DOHH2 (cell line): ENCODE measurements around the gene AP1G2.
A peak's percentile ranks its signal among the peaks of the same experiment; 100 is the strongest.

Experiments used
- H3F3A ChIP-seq: fragments of 200-600 bp; sonication (generic), shearing (Covaris generic); 2 replicates; pipeline ENCODE4 v1.6.0; 2016; ENCODE audit warnings: antibody characterized with exemption, mild to moderate bottlenecking; ENCODE audit not compliant: control insufficient read depth, insufficient read depth
- H3K27ac ChIP-seq: fragments of 200-600 bp; sonication (generic); 2 replicates; pipeline ENCODE4 v1.5.1; 2014; ENCODE audit warnings: low read depth, mild to moderate bottlenecking, low read length, moderate library complexity
- H3K27me3 ChIP-seq: fragments of 200-600 bp; sonication (generic); 2 replicates; pipeline ENCODE4 v1.6.1; 2014; ENCODE audit warnings: mild to moderate bottlenecking, low read length, mixed read lengths; ENCODE audit not compliant: control insufficient read depth
- H3K36me3 ChIP-seq: fragments of 200-600 bp; sonication (generic); 2 replicates; pipeline ENCODE4 v1.6.1; 2014; ENCODE audit warnings: mild to moderate bottlenecking, low read length, moderate library complexity, mixed read lengths; ENCODE audit not compliant: control insufficient read depth
- H3K4me1 ChIP-seq: fragments of 200-600 bp; sonication (generic); 2 replicates; pipeline ENCODE4 v1.6.1; 2014; ENCODE audit warnings: mild to moderate bottlenecking, low read length, mixed read lengths; ENCODE audit not compliant: control insufficient read depth
- H3K4me2 ChIP-seq: fragments of 200-600 bp; sonication (generic); 2 replicates; pipeline ENCODE4 v1.6.0; 2014; ENCODE audit warnings: mild to moderate bottlenecking, low read length, moderate library complexity
- H3K4me3 ChIP-seq: fragments of 200-600 bp; sonication (generic); 2 replicates; pipeline ENCODE4 v1.5.1; 2014; ENCODE audit warnings: mild to moderate bottlenecking, low read length, mixed read lengths
- H3K79me2 ChIP-seq: fragments of 200-600 bp; sonication (generic); 2 replicates; pipeline ENCODE4 v1.6.1; 2014; ENCODE audit warnings: mild to moderate bottlenecking, low read length, mixed read lengths; ENCODE audit not compliant: control insufficient read depth
- H3K9me2 ChIP-seq: fragments of 200-600 bp; sonication (generic); replicated peaks from 2 replicates; pipeline ENCODE4 v1.6.1; 2014; ENCODE audit warnings: mild to moderate bottlenecking, low read length, mixed read lengths; ENCODE audit not compliant: control insufficient read depth
- H3K9me3 ChIP-seq: fragments of 200-600 bp; sonication (generic); 2 replicates; pipeline ENCODE4 v1.6.1; 2014; ENCODE audit warnings: antibody characterized with exemption, low read length, mixed read lengths; ENCODE audit not compliant: control insufficient read depth, insufficient read depth
- H4K20me1 ChIP-seq: fragments of 200-600 bp; sonication (generic); 2 replicates; pipeline ENCODE4 v1.6.0; 2014; ENCODE audit warnings: low read depth, mild to moderate bottlenecking, antibody characterized with exemption, low read length, moderate library complexity; ENCODE audit not compliant: control insufficient read depth, insufficient read depth
- EZH2phosphoT487 ChIP-seq: fragments of 200-600 bp; sonication (generic); IDR thresholded peaks from 2 replicates; pipeline ENCODE4 v1.6.1; 2017; ENCODE audit warnings: borderline replicate concordance, mild to moderate bottlenecking, antibody characterized with exemption, low read length, moderate library complexity, mixed read lengths
- TF ChIP-seq, protein P1 (sequence below): fragments of 200-600 bp; sonication (generic); IDR thresholded peaks from one replicate; pipeline ENCODE4 v1.5.1; 2014; ENCODE audit warnings: antibody characterized with exemption, mild to moderate bottlenecking, low read depth, low read length; ENCODE audit not compliant: poor library complexity, severe bottlenecking

AP1G2 gene

DNA sequence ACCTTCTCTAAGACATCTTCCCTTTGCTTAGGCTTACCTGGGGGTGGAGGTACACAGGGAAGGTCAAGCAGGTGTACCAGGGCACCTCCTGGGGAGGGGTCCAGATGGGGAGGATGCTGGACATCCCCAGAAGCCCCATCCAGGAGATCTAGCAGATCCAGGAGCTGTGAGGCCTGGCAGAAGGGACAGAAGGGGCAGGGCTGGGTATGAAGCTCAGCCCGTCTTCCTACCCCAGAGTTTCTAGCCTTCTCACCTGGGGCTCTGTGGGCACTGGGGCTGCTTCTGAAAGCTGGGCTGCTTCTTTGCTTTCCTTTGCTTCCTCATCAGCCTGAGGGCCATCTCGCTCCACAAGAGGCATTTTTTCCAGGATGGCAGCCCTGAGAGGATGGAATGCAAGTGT, 6.3 kb downstream of the AP1G2 start:
- H3K79me2 ChIP-seq = peaks cover 39% of the 10 kb centered on the region
- peaks cover 10% of the 10 kb centered on the region; the same call in 1 of the 2 replicates for H3F3A ChIP-seq
- no peak overlapping the region for H3K27ac ChIP-seq
- peaks cover 19% of the 10 kb centered on the region for H3K4me1 ChIP-seq
- no peak for TF ChIP-seq EZH2phosphoT487
- TF ChIP-seq, protein P1, sequence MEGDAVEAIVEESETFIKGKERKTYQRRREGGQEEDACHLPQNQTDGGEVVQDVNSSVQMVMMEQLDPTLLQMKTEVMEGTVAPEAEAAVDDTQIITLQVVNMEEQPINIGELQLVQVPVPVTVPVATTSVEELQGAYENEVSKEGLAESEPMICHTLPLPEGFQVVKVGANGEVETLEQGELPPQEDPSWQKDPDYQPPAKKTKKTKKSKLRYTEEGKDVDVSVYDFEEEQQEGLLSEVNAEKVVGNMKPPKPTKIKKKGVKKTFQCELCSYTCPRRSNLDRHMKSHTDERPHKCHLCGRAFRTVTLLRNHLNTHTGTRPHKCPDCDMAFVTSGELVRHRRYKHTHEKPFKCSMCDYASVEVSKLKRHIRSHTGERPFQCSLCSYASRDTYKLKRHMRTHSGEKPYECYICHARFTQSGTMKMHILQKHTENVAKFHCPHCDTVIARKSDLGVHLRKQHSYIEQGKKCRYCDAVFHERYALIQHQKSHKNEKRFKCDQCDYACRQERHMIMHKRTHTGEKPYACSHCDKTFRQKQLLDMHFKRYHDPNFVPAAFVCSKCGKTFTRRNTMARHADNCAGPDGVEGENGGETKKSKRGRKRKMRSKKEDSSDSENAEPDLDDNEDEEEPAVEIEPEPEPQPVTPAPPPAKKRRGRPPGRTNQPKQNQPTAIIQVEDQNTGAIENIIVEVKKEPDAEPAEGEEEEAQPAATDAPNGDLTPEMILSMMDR = no peak
- no peak overlapping the region for H3K4me3 ChIP-seq
- 0 out of 2 replicates have a peak, but pooled peaks cover 5% of the 10 kb centered on the region for H4K20me1 ChIP-seq
- no peak overlapping the region for H3K4me2 ChIP-seq
- H3K27me3 ChIP-seq = no peaks in the 10 kb centered on the region
- H3K9me2 ChIP-seq = no peaks in the 10 kb centered on the region
- peaks cover 84% of the 10 kb centered on the region for H3K36me3 ChIP-seq
- no peaks in the 10 kb centered on the region for H3K9me3 ChIP-seq

DNA sequence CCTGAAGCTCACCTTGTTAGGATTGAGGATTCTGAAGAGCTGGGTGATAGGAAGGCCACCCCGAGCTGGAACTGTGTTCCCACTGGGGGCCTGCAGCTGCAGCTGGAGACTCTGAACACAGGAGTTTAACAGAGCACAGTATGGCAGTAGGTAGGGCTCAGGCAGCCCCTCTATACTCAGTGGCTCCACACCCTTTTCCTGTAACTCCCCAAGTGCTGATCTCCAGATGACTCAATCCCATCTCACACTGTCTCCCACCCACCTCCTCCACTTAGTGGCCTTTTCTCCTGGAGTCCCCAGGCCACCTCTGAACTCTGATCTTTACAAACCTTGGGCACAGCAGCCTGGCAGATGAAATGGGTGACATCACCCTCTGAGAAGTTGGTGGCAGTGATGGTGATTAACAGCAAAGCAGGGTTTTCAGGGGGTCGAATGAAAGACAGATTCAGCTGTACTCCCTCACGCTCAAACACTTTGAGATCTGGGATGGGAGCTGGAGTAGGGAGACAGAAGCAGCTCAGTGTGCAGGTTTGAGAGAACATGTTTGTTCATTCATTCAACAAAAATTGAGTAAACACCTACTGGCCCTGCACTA, 7.6 kb downstream of the AP1G2 start:
- Histone ChIP-seq H3K9me3 (no peaks in the 10 kb centered on the region), H3K27ac (no peak overlapping the region), H3K4me1 (peaks cover 19% of the 10 kb centered on the region), H3K79me2 (peaks cover 32% of the 10 kb centered on the region), H3K36me3 (peaks cover 72% of the 10 kb centered on the region), H3K4me2 (no peak overlapping the region), H3K27me3 (no peaks in the 10 kb centered on the region), H4K20me1 (0 out of 2 replicates have a peak, but pooled peaks cover 5% of the 10 kb centered on the region), H3F3A (peaks cover 10% of the 10 kb centered on the region; the same call in 1 of the 2 replicates), H3K9me2 (no peaks in the 10 kb centered on the region), H3K4me3 (no peak overlapping the region)
- TF ChIP-seq, protein P1 = no peak
- no peak for TF ChIP-seq EZH2phosphoT487

DNA sequence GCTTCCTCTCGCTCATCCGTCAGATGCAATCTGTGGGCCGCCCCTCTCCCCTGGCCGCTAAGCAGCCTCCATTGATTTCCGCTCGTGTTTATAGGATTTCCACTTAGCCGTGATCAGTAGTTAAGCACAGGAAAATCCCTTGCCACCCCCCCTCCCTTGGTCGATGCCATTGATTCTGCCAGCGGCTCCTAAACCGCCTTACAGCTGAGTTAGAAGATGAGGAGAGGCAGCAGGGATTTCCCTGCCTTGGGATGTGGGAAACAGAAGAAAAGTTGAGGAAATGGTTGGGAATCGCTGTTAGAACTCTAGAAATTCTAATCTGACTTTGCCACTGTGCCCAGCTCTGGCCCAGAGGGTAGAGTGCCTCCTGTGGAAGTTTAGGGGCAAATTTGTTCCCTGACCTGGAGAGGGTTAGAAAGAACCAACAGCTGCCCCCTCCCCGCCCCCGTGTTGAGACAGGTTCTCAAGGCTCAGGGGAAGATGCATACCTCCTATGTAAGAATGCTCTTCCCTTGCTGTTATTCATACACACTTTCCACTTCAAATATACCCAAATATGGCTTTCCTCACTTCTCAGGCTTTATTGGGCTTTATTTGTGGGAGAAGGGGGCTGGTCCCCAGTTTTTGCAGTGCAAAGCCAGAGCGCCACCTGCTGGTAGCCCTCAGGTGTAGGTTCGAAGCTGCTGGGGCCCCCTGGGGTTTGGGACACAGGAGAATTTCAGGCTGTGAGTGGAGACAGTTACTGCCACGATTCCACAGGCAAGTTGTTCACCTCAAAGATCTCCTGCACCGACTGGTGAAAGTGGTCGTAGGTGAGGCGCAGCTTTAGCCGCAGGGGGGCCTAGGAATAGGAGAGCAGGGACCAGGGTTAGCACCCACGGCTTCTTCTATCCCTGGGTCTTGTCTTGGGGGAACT, 8.3 kb downstream of the AP1G2 start:
- no peaks in the 10 kb centered on the region for H3K9me2 ChIP-seq
- peaks cover 32% of the 10 kb centered on the region for H3K79me2 ChIP-seq
- H3F3A ChIP-seq = peaks cover 10% of the 10 kb centered on the region; the same call in 1 of the 2 replicates
- no peak for TF ChIP-seq EZH2phosphoT487
- TF ChIP-seq, protein P1 = peak; percentile 99
- peaks cover 19% of the 10 kb centered on the region for H3K4me1 ChIP-seq
- no peak overlapping the region for H3K4me2 ChIP-seq
- no peaks in the 10 kb centered on the region for H3K9me3 ChIP-seq
- H3K27ac ChIP-seq = no peak overlapping the region
- peaks cover 64% of the 10 kb centered on the region for H3K36me3 ChIP-seq
- no peak overlapping the region for H3K4me3 ChIP-seq
- H4K20me1 ChIP-seq = 0 out of 2 replicates have a peak, but pooled peaks cover 5% of the 10 kb centered on the region
- no peaks in the 10 kb centered on the region for H3K27me3 ChIP-seq
